GM18861 (cell line): ENCODE results near the gene TTC7B.

Experiments used
- ATAC-seq: cut with Tn5 transposase; IDR thresholded peaks from one replicate; pipeline ENCODE4 v1.9.1; 2021; ENCODE audit not compliant: unreplicated experiment

TTC7B gene

DNA sequence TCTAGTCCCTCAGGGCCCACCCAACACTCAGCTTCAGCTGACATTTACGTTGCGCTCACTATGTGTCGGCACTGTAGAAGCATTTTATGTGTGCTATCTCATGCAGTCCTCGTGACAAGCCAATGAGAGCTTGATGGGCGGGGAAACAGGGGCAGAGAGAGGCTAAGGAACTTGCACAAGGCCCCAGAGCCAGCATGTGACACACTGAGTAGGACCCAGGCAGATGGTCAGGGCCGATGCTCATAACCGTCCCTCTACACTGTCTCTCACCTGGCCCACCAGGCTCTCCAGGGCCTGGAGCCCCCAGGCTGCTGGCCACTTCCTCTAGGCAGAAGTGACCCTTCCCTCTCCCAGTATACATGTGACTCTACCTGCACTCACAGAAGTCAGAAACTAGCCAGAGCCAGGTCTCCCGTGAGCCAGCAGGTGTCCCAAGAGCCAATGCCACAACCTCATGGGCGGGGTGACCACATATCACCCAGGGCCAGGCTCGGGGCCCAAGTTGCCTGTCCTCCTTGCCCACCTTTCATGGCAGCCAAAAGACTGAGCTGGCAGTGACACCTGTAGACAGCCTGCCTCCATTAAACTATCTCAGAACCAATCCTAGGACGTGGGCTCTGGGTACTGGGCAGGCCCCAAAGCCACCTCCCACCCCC, 38.3 kb downstream of the TTC7B start:
- no peak for ATAC-seq

DNA sequence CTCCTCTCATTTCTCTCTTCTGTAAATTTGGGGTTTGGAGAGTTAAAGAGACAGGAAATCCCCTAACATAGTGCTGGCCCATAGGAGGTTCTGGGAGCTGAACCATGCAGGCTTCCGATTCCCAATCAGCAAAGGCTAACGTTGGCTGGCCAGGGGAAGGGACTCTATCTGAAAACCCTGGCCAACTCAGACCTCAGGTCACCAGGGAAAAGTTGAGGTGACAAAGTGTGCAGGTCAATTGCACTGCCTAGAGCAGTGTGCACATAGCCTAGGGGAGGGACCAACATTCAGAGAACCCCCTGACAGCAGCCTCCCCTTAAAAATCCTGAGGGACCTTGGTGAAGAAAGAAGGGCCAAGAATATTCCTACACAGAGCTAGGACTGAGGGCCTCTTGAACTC, 38.9 kb downstream of the TTC7B start:
- no peak for ATAC-seq

- no peak for ATAC-seq
Observed at GRCh38 chr14:90775441-90775840, 40.8 kb downstream of the TTC7B start.

DNA sequence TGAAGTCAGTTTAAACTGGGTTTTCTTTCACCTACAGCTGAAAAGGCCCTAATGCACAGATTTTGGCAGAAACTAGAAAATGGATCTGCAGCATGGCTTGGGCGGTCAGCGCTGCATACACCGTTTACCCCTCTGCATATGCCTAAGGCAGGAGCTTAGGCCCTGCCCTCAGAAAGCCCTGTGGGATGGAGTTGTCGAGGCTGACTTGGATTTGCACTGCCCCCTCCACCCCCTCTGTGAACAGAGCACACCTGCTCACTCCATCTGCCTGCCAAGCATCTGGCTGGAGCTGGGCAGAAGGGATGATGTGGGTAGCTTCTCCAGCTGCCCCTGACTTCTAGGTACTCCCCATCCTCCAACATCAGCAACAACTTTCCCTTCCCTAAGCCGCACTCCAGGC, 41.9 kb downstream of the TTC7B start:
- no peak for ATAC-seq

DNA sequence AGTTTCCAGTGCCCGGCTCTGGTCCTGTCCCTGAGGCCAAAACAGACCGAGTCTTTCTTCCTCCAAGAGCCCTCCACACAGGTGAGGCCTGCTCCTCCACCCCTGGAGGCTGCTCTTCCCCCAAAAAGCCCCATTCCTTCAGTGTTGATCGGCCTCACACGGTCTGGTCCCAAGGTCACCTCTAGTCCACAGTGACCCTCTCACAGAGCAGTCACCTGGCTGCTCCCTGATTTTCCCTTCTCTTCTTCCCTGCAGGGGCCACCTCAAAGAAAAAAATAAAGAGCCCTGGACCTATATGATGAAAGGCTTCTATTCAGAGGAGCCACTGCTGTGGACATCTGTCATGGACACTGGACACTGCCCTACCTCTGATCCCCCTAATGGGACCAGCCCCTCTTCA, 42.5 kb downstream of the TTC7B start:
- no peak for ATAC-seq

DNA sequence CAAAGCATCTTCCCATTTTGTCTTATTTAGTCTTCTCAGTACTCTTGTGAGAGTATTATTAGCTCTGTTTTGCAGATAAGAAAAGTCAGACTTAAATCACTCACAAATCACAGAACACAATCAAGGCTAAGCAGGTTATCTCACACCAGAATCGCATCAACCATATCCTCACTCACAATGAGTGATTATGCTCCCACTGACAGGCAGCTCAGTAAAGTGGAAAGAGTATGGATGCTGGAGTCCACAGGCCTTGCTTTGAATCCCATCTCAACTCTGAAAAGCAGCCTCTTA, 43.1 kb downstream of the TTC7B start:
- no peak for ATAC-seq

DNA sequence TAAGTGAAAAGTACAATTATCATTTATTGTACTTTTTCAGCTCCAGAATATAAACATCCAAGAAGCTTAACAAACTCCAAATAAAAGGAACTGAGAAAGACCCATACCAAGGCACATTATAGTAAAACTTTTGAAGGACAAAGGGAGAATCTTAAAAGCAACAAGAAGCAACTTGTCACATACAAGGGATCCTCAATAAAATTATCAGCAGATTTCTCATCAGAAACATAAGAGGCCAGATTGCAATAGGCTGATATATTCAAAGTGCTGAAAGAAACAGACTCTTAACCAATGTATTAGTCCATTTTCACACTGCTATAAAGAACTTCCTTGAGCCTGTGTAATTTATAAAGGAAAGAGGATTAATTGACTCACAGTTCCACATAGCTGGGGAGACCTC, 48.3 kb downstream of the TTC7B start:
- no peak for ATAC-seq

- ATAC-seq: no peak
Observed at GRCh38 chr14:90760591-90761316, 55.5 kb downstream of the TTC7B start.

GRCh38 chr14:90760078-90760444, 56.2 kb downstream of the TTC7B start:
- ATAC-seq: no peak

DNA sequence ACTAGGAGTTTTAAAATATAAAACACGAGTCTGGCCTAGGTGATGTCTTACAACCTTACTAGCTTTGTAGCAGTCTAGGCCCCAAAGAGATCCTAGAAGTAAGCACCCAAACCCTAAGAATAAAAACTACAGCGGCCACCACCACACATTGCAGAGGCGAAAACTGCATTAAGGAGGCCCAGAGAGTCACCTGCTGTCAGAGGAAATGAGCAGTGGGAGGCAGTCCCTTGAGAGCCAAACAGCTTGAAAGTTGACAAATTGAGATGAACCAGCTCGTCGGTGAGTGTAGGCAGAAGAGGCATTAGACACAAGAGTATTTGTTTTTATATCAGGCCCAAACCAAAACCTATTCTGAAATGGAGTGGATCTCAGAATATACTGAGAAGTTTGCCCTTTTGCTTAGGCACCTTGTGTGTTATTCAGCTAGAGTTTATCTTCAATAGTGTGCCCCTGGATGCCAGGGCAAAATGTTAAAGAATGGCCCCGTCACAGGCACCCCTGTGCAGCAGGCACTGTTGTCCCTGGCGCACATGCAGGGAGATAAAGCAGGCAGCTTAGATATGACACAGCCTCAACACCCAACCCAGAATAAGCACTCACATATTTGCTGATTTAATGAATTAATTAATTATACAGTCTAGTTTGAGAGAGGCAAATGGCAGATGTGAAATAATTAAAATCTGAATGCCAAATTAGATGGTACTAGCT, 56.7 kb downstream of the TTC7B start:
- peak; percentile 35 for ATAC-seq

GRCh38 chr14:90758959-90759358, 57.3 kb downstream of the TTC7B start:
- ATAC-seq: no peak

- ATAC-seq: peak; percentile 79
Observed at GRCh38 chr14:90758028-90758889, 58.0 kb downstream of the TTC7B start.

GRCh38 chr14:90757452-90757851, 58.8 kb downstream of the TTC7B start:
- ATAC-seq: no peak

GRCh38 chr14:90756755-90757345, 59.4 kb downstream of the TTC7B start:
- no peak for ATAC-seq

DNA sequence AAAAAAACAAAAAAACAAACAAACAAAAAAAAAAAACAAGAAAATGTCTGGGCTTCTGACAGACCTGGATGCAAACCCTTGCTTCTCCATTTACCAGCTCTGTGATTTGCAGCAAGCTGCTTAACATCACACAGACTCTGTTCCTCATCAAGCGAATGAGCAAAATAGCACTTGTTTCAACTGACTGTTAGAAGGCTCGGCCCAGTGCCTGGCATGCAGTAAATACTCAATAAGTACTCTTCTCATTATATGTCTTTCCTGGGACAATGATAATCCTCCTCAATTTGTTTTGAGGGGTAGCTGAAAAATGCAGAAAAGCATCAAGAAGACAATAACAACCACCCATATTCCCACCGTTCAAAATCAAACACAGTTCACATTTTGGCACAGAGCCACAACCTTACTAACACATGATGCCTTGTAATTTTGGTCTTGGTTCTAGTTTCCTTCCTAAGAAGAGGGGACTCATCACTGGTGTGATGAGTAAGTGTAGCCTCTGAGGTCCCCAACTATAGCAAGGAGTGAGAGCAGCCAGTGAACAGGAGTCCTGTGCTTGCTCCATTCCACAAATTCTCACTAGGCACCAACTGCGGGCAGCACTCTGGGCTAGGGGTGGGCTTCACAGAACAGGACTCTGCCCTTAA, 60.4 kb downstream of the TTC7B start:
- no peak for ATAC-seq

- no peak for ATAC-seq
Observed at GRCh38 chr14:90753456-90754005, 62.7 kb downstream of the TTC7B start.

GRCh38 chr14:90750701-90751100, 65.5 kb downstream of the TTC7B start:
- ATAC-seq: no peak

DNA sequence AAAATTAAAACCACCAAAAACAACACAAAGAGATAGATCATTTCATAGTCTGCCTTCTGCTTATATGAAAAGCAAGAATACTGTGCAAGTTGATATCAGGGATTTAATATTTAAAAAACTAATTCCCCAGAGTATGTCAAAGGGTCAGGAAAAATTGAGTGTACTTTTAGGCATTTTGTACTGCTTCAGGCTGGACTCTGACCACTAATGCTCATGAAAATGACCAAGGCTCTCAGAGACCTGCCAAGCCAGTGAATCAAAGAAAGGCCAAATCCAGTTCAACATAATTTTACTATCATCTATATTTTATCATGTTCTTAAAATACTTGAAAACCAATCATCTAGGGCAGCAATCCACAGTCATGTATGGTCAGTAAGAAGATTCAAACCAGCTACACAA, 66.0 kb downstream of the TTC7B start:
- ATAC-seq: no peak

DNA sequence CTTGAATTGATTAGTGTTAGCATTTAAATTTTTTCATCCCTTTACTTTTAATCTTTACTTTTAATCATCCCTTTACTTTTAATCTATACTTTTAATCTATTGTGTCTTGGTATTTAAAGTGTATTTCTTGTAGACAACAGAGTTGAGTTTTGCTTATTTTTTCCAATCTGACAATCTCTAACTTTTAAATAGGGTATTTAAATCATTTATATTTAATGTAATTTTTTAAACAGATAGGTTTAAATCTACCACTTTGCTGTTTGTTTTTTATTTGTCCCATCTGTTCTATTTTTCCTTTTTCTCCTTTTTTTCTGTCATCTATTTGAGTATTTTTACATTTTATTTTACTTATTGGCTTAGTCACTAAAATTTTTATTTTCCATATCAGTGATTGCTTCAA, 68.3 kb downstream of the TTC7B start:
- ATAC-seq: no peak

- ATAC-seq: no peak
Observed at GRCh38 chr14:90743826-90744225, 72.4 kb downstream of the TTC7B start.
